Natural killer cell (primary cell): Measurements from ENCODE around the gene SEMA4G. TPM values are rescaled to one million over a fixed set of nuclear protein-coding genes. Genes with fewer than 3 reads are reported as not detected.

ENCODE experiments used
- ATAC-seq, 3 donors: fragments of 150-1000 bp in 2 of 3; fragments of 200-7000 bp in 1 of 3; cut with Tn5 transposase; 1 replicate in 1 of 3; 2 replicates in 2 of 3; pipeline ENCODE4 v1.10.0; 2021; ENCODE audit warnings: mild to moderate bottlenecking in 2 of 3, moderate library complexity in 2 of 3
- DNase-seq, 2 donors: peaks; one replicate each; pipeline versions ENCODE4 v3.0.0 to v3.0.0-alpha.2; 2013 to 2021; ENCODE audit warnings: mixed read lengths in 1 of 2
- H3K27ac ChIP-seq: one replicate; pipeline ENCODE4 v1.5.1; 2013; ENCODE audit warnings: mild to moderate bottlenecking, low read length
- H3K27me3 ChIP-seq: one replicate; pipeline ENCODE4 v1.6.1; 2013; ENCODE audit warnings: low read length; ENCODE audit not compliant: control insufficient read depth, insufficient read depth
- H3K36me3 ChIP-seq: one replicate; pipeline ENCODE4 v1.6.1; 2013; ENCODE audit warnings: low read length; ENCODE audit not compliant: control insufficient read depth, insufficient read depth
- H3K4me1 ChIP-seq: one replicate; pipeline ENCODE4 v1.6.1; 2013; ENCODE audit warnings: low read length; ENCODE audit not compliant: control insufficient read depth, insufficient read depth
- H3K4me3 ChIP-seq: one replicate; pipeline ENCODE4 v1.5.1; 2013; ENCODE audit warnings: low read length
- H3K9me3 ChIP-seq: one replicate; pipeline ENCODE4 v1.6.1; 2013; ENCODE audit warnings: low read length; ENCODE audit not compliant: control insufficient read depth, insufficient read depth
- H3K27ac Mint-ChIP-seq, 2 donors: one replicate each; pipeline ENCODE4 v1.8.0; 2022; ENCODE audit warnings: mild to moderate bottlenecking in 2 of 2, mixed read lengths in 2 of 2, moderate library complexity in 1 of 2
- H3K27me3 Mint-ChIP-seq, 2 donors: one replicate each; pipeline ENCODE4 v1.8.0; 2022; ENCODE audit warnings: low read depth in 2 of 2, mixed read lengths in 2 of 2
- H3K36me3 Mint-ChIP-seq: one replicate; pipeline ENCODE4 v1.8.0; 2022; ENCODE audit warnings: mixed read lengths
- H3K4me1 Mint-ChIP-seq, 2 donors: one replicate each; pipeline ENCODE4 v1.8.0; 2022; ENCODE audit warnings: mixed read lengths in 2 of 2
- H3K4me3 Mint-ChIP-seq: one replicate; pipeline ENCODE4 v1.8.0; 2022; ENCODE audit warnings: mild to moderate bottlenecking, moderate library complexity, mixed read lengths
- H3K9me3 Mint-ChIP-seq, 2 donors: one replicate each; pipeline ENCODE4 v1.8.0; 2022; ENCODE audit warnings: mixed read lengths in 2 of 2
- WGBS: methylation state at CpG from one replicate; pipeline ENCODE4 v1.1.7; 2013; ENCODE audit warnings: missing lambda C conversion rate; ENCODE audit not compliant: insufficient coverage; 5-methylcytosine and 5-hydroxymethylcytosine counted together
- intact Hi-C: fragments of 100-400 bp; cut with micrococcal nuclease; formaldehyde crosslinking; loops from one replicate; pipeline ENCODE4 v1.14.2; 2022
- total RNA-seq, 4 donors: library from RNA; stranded (reverse); fragments of 120-200 nt in 1 of 4; gene quantifications; one replicate each; pipeline versions ENCODE4 v1.2.3 to v1.2.4, GENCODE V29; 2013 to 2022
- TF ChIP-seq, protein P1 (sequence below): fragments of 200-600 bp; IDR thresholded peaks from one replicate; pipeline ENCODE4 v1.8.0; 2022; ENCODE audit warnings: antibody characterized with exemption

Gene SEMA4G
- total RNA-seq, 3 donors from 2014 or later (not counting 1 experiment from before 2014, with no cell fraction given): 0.53 to 1.7 TPM; not detected in 1

DNA sequence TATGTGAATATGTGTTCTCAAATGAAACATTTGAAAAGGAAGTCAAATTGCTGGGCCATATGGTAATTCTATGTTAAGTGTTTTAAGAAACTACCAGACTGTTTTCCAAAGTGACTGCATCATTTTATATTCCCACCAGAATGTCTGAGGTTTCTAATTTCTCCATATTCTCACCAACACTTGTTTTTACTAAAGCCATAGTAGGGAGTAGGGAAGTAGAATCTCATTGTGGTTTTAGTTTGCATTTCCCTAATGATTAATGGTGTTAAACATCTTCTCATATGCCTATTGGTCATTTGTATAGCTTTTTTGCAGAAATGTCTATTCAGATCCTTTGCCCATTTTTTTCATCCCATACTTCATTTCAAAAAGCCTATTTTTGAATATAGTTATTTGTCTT lies 9.1 kb upstream of the SEMA4G start:
- DNase-seq: no peak
- no peaks in the 10 kb centered on the region for H3K9me3 ChIP-seq
- H3K4me1 ChIP-seq: no peaks in the 10 kb centered on the region
- H3K27ac ChIP-seq: no peak overlapping the region
- no peaks in the 10 kb centered on the region for H3K9me3 Mint-ChIP-seq
- H3K36me3 Mint-ChIP-seq: peaks cover 34% of the 10 kb centered on the region
- no peaks in the 10 kb centered on the region for H3K27me3 Mint-ChIP-seq
- no peak for ATAC-seq
- H3K4me3 Mint-ChIP-seq: no peak overlapping the region
- H3K27ac Mint-ChIP-seq: peak overlapping the region in 1 of 2 donors; percentile 5
- TF ChIP-seq, protein P1, sequence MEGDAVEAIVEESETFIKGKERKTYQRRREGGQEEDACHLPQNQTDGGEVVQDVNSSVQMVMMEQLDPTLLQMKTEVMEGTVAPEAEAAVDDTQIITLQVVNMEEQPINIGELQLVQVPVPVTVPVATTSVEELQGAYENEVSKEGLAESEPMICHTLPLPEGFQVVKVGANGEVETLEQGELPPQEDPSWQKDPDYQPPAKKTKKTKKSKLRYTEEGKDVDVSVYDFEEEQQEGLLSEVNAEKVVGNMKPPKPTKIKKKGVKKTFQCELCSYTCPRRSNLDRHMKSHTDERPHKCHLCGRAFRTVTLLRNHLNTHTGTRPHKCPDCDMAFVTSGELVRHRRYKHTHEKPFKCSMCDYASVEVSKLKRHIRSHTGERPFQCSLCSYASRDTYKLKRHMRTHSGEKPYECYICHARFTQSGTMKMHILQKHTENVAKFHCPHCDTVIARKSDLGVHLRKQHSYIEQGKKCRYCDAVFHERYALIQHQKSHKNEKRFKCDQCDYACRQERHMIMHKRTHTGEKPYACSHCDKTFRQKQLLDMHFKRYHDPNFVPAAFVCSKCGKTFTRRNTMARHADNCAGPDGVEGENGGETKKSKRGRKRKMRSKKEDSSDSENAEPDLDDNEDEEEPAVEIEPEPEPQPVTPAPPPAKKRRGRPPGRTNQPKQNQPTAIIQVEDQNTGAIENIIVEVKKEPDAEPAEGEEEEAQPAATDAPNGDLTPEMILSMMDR: no peak
- no peaks in the 10 kb centered on the region for H3K4me1 Mint-ChIP-seq
- H3K4me3 ChIP-seq: no peak overlapping the region
- peaks cover 73% of the 10 kb centered on the region for H3K36me3 ChIP-seq
- intact Hi-C loops: no loop called here
- no peaks in the 10 kb centered on the region for H3K27me3 ChIP-seq

DNA sequence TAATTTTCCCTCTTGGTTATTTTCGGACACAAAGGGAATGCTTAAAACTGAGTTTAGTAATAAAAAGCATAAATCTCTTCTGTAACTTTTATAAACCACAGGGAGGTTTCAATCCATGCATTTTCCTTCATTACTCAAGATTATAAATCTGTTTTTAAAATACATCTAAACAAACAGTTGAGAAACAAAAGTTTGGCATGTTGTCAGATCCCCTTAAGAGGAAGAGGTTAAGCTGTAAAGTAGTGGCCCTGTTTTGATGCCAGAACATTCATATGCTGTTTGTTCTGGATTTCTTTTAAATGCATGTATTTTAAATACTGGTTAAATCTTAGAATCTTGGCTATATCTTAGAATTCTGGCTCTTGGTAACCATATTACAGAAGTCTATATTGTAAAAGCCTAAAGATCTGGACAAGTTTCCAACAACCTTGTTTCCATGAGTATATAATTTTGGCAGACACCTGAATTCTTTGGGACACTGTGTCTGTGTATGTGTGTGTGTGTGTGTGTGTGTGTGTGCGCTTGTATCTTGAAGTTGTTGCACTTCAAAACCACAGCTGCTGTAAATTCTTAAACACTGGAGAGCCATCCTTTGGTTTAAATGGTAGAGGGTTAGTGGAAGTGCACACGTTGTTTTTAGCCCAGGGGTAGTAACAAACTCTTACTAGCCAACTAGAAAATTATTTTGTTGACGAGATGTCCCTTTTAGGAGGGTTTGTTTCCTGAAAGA lies 6.8 kb upstream of the SEMA4G start:
- Histone ChIP-seq H3K4me1 (no peaks in the 10 kb centered on the region), H3K9me3 (no peaks in the 10 kb centered on the region), H3K4me3 (no peak overlapping the region), H3K27ac (no peak overlapping the region), H3K27me3 (no peaks in the 10 kb centered on the region), H3K36me3 (peaks cover 62% of the 10 kb centered on the region)
- TF ChIP-seq, protein P1: no peak
- ATAC-seq (no peak), DNase-seq (no peak)
- H3K36me3 Mint-ChIP-seq: peaks cover 34% of the 10 kb centered on the region
- H3K27me3 Mint-ChIP-seq: no peaks in the 10 kb centered on the region
- H3K27ac Mint-ChIP-seq: no peak overlapping the region
- WGBS: 100% methylated on average over 3 of the region's 4 CpGs
- H3K4me1 Mint-ChIP-seq: no peaks in the 10 kb centered on the region
- H3K9me3 Mint-ChIP-seq: no peaks in the 10 kb centered on the region
- H3K4me3 Mint-ChIP-seq: no peak overlapping the region
- intact Hi-C loops: no loop called here

DNA sequence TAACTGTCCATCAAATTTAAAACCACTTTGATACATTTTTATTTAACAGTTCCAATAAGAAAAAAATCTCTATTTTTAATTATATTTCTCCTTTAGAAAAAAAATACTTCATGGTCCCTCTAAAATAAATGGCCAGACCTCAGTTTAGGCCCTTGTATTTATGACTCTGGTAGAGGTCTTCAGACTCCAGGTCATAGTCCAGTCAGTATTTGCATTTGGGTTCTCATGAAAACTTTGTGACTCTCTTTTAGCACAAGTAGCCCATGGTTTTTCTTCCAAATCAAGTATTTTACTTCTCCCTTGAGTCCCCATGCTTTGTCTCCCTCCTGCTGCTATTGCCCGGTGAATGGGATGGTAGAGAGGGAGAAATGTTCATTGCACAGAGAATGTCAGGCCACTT lies 5.5 kb upstream of the SEMA4G start:
- WGBS: 100% methylated on average over 1 of the region's 1 CpG

More for the DNA sequence above, 5.5 kb upstream of the SEMA4G start:
- H3K27me3 ChIP-seq: no peaks in the 10 kb centered on the region
- Mint-ChIP-seq H3K4me1 (peaks cover 7% of the 10 kb centered on the region in 2 donors), H3K27me3 (no peaks in the 10 kb centered on the region), H3K9me3 (no peaks in the 10 kb centered on the region), H3K27ac (no peak overlapping the region), H3K4me3 (no peak overlapping the region), H3K36me3 (peaks cover 29% of the 10 kb centered on the region)
- TF ChIP-seq, protein P1: no peak
- DNase-seq: no peak
- H3K4me1 ChIP-seq: peaks cover 4% of the 10 kb centered on the region
- H3K9me3 ChIP-seq: no peaks in the 10 kb centered on the region
- H3K4me3 ChIP-seq: no peak overlapping the region
- no peak overlapping the region for H3K27ac ChIP-seq
- no peak for ATAC-seq
- intact Hi-C loops: no loop called here
- peaks cover 51% of the 10 kb centered on the region for H3K36me3 ChIP-seq
